ENCODE results near the gene PRKAR1B.

Gene PRKAR1B

DNA sequence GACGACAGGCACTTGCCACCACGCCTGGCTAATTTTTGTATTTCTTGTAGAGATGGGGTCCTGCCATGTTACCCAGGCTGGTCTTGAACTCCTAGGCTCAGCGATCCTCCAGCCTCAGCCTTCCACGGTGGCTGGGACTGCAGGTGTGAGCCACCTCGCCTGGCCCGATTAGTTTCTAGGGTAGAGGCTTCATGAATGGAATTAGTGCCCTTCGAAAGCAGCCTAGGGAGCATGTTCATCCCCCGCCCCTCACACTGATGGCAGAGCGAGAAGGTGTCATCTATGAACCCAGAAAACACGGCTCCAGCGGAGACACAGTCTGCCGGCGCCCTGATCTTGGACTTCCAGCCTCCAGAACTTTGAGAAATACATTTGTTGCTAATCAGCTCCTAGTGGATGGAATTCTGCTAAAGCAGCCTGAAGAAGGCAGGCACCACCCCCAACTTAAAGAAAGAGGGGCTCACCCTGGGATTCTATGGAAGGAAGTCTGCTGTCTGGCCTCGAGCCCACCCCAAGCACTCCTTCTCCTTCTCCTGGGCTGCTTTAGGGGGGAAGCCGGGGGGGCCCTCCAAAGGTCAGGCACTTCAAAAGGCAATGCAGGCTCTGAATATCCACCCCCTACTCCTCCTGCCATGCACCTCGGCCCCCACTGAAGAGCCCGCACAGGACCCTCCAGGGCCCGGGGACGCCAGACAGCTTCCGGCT lies 217.5 kb downstream of the PRKAR1B start:
- DNase-seq (ENCODE audit: low read depth): no peak

DNA sequence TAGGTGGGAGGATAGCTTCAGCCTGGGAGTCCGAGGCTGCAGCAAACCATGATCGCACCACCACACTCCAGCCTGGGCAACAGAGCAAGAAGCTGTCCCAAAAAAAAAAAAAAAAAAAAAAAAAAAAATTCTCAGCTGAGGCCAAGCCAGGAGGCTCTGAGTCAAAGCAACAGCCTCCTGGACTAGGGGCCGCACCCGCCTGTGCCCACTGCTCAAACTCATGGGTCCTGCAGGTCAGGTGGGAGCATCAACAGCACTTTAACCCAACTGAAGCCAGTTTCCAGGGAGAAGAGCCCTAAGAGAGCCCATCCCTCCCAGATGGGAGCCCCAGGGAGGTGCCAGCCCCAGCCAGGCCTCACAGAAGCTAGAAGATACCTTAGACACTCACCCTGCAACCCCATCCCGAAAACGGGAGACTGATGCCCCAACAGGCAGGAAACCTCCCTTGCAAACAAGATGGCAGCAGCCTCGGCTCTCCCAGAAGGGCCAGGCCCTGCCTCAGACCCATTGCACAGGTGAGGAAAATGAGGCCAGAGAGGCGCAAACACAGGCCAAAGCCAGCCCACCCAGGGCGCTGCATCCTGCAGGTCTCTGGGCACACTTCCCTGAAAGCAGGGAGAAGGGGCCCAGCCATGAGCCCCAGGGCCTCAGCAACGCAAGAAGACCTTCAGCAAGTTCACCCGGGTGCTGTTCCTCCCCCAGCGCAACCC lies 218.5 kb downstream of the PRKAR1B start:
- no peak for DNase-seq (ENCODE audit: low read depth)

DNA sequence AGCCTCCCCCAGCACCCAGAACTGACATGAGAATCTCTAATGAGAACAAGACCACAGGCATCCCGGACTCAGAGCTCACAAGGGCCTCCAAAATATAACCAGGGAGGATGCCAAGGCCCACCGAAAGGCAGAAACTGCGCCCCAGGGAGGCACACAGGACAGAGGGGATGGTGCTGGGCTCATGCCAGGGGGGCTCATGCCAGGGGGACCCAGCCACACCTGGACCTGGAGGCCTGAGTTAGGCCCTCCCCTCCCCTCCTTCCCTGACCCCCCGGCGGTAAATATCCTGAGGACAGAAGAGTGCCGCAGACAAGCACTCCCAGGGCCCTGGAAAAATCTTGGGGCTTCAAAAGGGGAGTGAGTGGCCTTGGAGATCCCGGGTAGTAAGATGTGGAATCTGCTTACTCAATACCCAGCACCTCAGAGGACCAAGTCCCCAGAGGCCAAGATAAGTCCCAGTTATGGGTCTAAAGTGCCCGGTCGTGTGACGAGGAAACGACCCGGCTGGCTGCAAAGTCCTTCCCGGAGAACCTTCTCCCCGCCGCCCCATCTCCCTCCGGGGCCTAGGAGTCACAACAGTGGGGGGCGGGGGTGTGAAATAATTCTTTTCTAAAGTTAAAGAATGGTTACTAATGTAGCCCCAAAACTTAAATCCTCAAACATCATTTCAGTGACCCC lies 219.3 kb downstream of the PRKAR1B start:
- no peak for DNase-seq (ENCODE audit: low read depth)

DNA sequence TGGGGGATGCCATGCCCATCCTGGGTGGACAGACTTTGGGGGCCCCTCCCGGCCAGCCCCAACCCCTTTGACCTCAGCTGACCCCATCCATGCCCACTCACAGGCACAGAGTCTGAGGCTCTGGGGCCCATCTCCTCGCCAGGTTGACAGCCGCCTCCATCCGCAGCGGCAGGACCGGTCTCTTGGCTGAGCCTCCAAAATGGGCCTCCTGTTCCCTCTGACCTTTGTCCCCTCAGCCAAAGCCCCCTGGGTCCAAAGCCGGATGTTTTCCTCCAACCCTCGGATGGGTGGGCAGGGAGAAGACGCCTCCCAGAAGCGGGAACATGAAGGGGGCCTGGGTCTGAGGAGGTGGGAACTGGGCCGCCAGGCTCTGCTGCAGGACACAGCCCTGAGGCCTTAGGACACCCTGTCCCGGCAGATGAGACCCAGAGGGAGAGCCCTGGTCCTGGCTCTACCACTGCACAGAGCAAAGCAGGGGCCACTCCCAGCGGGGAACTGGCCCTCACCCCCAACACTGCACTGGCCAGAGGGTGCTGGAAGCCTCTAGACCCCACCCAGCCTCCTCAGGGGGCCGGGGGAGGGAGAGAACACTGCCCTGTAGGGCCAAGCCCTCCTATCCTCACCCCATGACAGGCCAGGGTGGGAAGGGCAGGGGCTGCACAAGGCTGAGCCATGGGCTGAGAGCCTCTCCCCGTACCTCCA lies 220.0 kb downstream of the PRKAR1B start:
- DNase-seq (ENCODE audit: low read depth): no peak

DNA sequence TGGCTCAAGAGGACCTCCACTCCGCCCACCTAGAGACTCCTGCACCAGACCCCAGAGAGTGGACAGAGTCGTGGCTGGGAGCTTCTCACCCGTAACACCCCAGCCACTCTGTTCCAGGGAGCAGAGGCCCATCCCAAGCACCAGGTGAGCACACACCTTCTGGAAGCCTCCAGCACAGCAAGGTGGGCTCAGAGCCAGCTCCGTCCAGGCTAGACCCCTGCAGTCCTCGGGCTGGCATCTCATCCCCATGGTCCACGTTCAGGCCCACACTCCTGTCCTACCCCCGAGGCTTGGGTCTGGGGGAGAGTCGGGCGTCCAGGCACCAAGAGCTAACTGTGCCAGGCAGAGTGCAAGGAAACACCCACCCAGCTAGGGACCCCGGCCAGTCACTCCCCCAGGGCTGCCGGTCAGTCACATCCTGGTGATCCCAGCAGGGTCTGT lies 220.7 kb downstream of the PRKAR1B start:
- no peak for DNase-seq (ENCODE audit: low read depth)

DNA sequence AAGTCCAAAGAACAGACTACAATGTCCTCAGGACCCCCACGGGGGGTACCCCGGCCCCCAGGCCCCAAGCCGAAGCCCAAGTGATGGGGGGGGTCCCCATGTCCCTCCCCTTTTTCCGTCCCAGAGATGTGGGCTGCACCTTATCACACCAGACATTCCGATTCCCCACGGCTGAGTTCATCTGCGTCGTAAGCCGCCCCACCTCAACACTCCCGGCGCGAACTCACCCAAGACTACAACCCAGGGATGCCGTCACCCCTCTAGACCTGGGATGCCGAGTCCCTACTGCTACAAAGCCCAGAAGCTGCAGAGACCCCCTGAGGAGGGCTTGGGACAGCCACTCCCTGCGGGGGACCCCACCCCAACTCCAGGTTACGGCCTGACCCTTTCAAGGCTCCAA lies 221.9 kb downstream of the PRKAR1B start:
- DNase-seq (ENCODE audit: low read depth): no peak

DNA sequence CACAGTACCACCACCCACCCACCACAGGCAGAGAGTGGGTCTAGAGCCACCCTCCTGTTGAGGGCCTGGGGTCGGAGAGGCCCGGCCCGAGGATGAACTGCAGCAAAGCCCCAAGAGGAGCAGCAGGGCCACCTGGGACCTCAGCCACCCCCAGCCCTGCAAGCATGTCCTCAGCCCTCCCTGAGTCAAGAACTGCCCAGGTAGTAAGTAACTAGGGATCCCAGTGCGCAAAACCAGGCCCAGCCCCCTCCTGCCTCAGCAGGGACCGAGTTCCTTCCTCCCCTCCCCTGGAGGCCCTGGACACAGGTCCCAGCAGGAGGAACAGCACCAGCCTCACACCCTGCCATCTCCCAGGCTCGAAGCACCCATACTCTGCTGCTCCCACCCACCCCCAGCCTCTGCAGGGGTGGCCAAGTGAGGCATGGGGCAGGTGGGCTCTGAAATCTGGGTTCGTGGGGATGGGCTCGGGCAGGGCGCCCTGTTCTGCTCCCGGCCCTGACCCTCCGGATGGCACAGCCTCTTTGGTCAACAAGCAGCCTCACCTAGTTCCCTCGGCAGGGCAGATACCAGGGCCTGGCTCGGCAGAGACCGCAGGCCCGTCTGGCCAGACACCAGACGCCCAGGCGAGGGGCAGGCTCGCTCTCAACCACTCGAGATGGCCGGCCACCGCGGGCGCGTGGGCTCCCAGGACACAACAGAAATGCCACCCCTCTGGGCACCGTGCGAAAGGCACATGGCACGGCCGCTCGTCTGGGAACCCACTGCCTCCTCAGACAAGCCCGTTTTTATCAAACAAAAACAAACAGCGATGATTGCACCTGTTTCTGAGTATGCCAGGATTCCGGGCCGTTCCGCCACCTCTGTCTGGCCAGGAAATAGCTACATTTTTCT lies 222.6 kb downstream of the PRKAR1B start:
- no peak for DNase-seq (ENCODE audit: low read depth)

DNA sequence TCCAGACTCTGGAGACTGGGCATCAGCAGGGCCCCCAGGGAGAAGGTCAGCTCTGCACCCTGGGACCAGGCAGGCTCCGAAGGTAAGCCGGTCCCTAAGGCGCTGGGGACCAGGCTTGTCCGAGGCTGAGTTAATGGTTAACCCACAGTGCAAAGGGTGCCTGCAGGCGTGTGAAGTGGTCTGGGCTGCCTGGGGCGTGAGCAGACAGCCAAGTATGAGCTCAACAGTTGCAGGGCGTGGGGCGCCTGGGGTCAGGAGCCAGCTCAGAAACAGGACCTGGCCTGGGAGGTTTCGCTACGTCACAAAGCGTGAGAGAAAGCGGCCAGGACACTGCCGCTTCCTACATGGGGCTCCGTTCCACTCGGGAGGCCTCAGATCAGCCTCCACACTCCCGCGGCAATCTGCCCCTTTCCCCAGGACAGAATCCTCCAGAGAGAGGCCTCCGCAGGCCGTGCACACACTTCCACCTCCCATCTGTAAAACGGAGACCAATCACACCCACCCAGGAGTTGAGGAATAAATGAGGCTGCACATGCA lies 223.4 kb downstream of the PRKAR1B start:
- no peak for DNase-seq (ENCODE audit: low read depth)

DNA sequence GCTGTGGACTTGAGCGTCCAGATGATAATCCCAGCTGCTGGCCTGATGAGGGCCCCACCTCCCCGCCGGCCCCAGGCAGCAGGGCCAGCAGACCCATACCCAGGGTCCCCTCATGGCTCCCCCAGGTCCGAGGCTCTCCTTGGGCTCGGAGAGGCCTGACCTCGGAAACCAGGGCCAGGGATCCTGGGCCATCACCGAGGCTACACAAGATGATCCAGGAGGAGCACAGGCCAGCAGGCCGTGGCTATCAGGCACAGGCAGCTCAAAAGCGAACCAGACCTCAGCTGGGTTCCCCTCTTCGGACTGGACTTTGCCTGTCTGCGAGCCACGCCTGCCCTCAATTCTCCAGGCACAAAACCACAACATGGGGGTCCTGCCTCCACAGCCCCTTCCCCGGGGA lies 224.8 kb downstream of the PRKAR1B start:
- no peak for DNase-seq (ENCODE audit: low read depth)

DNA sequence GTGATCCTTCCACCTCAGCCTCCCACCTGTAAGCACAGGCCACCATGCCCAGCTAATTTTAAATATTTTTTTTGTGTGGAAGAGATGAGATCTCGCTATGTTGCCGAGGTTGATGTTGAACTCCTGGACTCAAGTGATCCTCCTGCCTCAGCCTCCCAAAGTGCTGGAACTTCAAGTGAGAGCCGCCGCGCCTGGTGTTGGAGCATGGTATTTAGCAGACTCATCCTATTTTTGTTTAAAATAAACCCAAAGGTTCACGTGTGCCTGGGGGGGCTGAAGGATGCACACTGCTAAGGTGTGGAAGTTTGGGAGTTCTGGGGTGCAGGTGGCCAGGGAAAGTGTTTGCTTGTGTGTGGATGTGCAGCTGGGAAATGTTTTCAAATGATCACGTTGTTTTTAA lies 225.6 kb downstream of the PRKAR1B start:
- no peak for DNase-seq (ENCODE audit: low read depth)

DNA sequence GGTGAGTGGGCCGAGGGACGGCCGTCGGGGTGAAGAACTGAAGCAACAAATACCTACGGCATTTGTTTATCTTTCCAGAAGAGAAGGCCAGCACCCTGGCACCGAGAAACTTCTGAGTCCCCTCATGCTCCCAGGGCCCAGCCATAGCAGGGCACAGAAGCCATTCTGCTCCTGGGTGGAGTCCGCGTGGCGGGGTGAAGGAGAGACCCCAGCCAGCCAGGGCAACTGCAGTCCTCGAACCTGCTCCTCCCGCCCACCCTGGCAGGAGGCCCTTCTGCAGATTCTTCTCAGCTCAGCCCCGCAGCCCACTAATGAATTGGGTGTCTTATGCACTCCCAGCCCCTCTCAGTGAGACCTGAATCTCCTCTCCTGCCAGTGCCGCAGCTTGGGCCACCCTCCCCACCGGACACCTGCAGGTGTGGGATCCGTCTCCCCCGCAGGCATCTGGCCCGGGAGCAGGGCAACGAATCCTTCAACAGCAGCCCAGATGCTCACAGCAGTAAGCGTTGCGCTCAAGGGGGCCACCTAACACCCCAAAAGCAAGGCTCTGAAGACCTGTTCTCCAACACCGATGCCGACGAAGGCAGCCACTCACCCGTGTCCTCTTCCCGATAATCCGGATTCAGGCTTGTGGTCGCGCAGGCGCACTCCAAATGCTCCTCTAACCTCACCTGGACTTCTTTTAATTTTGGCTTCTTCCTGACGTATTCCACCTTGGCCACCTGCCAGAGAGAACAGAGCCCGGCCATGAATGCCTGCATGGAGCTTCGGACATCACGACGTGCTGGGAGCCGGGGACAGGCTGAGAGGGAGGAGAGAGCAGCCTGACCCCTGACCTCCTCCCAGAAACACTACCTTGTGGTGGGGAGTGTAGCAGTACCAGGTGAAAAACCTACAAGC lies 226.3 kb downstream of the PRKAR1B start:
- DNase-seq (ENCODE audit: low read depth): no peak

DNA sequence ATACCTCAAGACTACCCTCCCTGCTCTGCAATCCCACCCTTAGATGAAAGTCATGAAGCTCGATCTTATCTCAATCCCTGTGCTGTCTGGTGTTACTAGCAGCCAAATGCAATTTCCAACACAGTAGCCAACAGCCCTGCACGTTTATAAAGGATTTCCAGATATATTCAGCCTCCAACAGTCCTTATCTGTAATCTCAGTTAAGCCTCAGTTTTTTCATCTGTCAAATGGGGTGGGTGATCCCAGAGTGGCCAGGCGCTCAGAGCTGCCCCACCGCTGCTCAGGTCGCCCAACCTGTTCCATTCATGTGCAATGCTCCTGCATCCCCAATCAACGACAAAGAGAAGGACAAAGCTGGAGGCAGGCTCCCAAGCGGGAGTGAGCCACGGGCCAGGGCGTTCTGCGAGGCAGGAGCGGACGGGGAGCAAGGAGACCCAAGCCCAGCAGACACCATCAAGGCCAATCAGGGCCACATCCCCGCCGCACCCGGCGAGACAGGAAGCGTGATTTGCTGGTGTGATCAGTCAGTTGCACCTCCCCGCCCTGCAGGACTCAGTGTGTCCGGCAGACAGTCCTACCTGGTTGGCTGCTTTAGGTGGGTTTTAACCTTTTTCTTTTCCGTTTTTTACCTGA lies 227.1 kb downstream of the PRKAR1B start:
- DNase-seq (ENCODE audit: low read depth): no peak
